Ishikawa (cell line): ENCODE measurements around the gene DMXL2.

Experiments
- CEBPB ChIP-seq: IDR thresholded peaks from 2 replicates; pipeline ENCODE4 v1.6.1; 2012
- CREB1 ChIP-seq: IDR thresholded peaks from 2 replicates; pipeline ENCODE4 v1.6.1; 2012; ENCODE audit warnings: low read depth
- EGR1 ChIP-seq: IDR thresholded peaks from 2 replicates; pipeline ENCODE4 v1.6.1; 2012
- EP300 ChIP-seq: IDR thresholded peaks from 2 replicates; pipeline ENCODE4 v1.6.1; 2012; ENCODE audit warnings: borderline replicate concordance
- FOXM1 ChIP-seq: IDR thresholded peaks from 2 replicates; pipeline ENCODE4 v1.6.1; 2012; ENCODE audit warnings: low read depth, borderline replicate concordance
- MAX ChIP-seq: IDR thresholded peaks from 2 replicates; pipeline ENCODE4 v1.6.1; 2012
- NFIC ChIP-seq: IDR thresholded peaks from 2 replicates; pipeline ENCODE4 v1.6.1; 2012
- RAD21 ChIP-seq: IDR thresholded peaks from 2 replicates; pipeline ENCODE4 v1.6.1; 2012; ENCODE audit warnings: low read depth
- REST ChIP-seq: IDR thresholded peaks from 2 replicates; pipeline ENCODE4 v1.6.1; 2012; ENCODE audit warnings: low read depth, mild to moderate bottlenecking
- TAF1 ChIP-seq: IDR thresholded peaks from 2 replicates; pipeline ENCODE4 v1.6.1; 2012; ENCODE audit warnings: low read depth, mild to moderate bottlenecking
- TCF12 ChIP-seq: IDR thresholded peaks from 2 replicates; pipeline ENCODE4 v1.6.1; 2012; ENCODE audit warnings: low read depth
- TEAD4 ChIP-seq: IDR thresholded peaks from 2 replicates; pipeline ENCODE4 v1.6.1; 2012
- USF1 ChIP-seq: IDR thresholded peaks from 2 replicates; pipeline ENCODE4 v1.6.1; 2012
- YY1 ChIP-seq: IDR thresholded peaks from 2 replicates; pipeline ENCODE4 v1.6.1; 2012; ENCODE audit warnings: low read depth
- ZBTB7A ChIP-seq: IDR thresholded peaks from 2 replicates; pipeline ENCODE4 v1.6.1; 2012; ENCODE audit warnings: low read depth

Gene DMXL2

GRCh38 chr15:51533672-51534398, 88.7 kb downstream of the DMXL2 start:
- TF ChIP-seq CREB1 (no peak), CEBPB (no peak), EGR1 (no peak), TEAD4 (no peak), NFIC (no peak), USF1 (no peak), RAD21 (no peak), TCF12 (no peak), ZBTB7A (no peak), MAX (no peak), REST (no peak), EP300 (no peak), TAF1 (no peak), FOXM1 (no peak)

- TF ChIP-seq TCF12, result no peak
- TF ChIP-seq TAF1, result no peak
- TF ChIP-seq FOXM1, result no peak
- TF ChIP-seq REST, result no peak
- TF ChIP-seq CREB1, result no peak
- TF ChIP-seq EP300, result no peak
- no peak for TF ChIP-seq MAX
- no peak for TF ChIP-seq CEBPB
These were observed 95.6 kb downstream of the DMXL2 start for GRCh38 chr15:51526955-51527354.

- no peak for TF ChIP-seq YY1
- TF ChIP-seq REST, result no peak
- no peak for TF ChIP-seq MAX
- TF ChIP-seq RAD21, result no peak
- TF ChIP-seq USF1, result no peak
- TF ChIP-seq FOXM1, result no peak
- no peak for TF ChIP-seq EP300
- no peak for TF ChIP-seq TEAD4
- TF ChIP-seq TAF1, result no peak
- TF ChIP-seq EGR1, result no peak
- TF ChIP-seq NFIC, result no peak
These were observed 98.2 kb downstream of the DMXL2 start for GRCh38 chr15:51524376-51524775.

GRCh38 chr15:51516291-51516690, 106.3 kb downstream of the DMXL2 start:
- TF ChIP-seq CREB1 (no peak), EP300 (no peak), YY1 (no peak), MAX (no peak), CEBPB (no peak), NFIC (no peak), TAF1 (no peak), TEAD4 (no peak), ZBTB7A (no peak), FOXM1 (no peak), USF1 (no peak), TCF12 (no peak), RAD21 (no peak), EGR1 (no peak), REST (no peak)
